Nephron (organoid): ENCODE results near the gene GPR176.

ENCODE experiments used
- H3K27ac Mint-ChIP-seq, 3 experiments: 2 replicates each; pipeline ENCODE4 v1.8.0; 2020; ENCODE audit warnings: mixed read lengths in 3 of 3, mild to moderate bottlenecking in 2 of 3, moderate library complexity in 1 of 3
- H3K27me3 Mint-ChIP-seq: 2 replicates; pipeline ENCODE4 v1.8.0; 2021; ENCODE audit warnings: low read depth, mild to moderate bottlenecking, moderate library complexity, mixed read lengths
- H3K36me3 Mint-ChIP-seq: 2 replicates; pipeline ENCODE4 v1.8.0; 2020; ENCODE audit warnings: low read depth, mixed read lengths
- H3K4me1 Mint-ChIP-seq: 2 replicates; pipeline ENCODE4 v1.8.0; 2020; ENCODE audit warnings: mixed read lengths
- H3K4me3 Mint-ChIP-seq, 3 experiments: 2 replicates each; pipeline ENCODE4 v1.8.0; 2020; ENCODE audit warnings: mild to moderate bottlenecking in 3 of 3, mixed read lengths in 3 of 3, moderate library complexity in 2 of 3
- H3K9me3 Mint-ChIP-seq: 2 replicates; pipeline ENCODE4 v1.8.0; 2020; ENCODE audit warnings: mixed read lengths
- TF ChIP-seq, protein P1 (sequence below), 3 experiments: fragments of 200-600 bp; sonication (generic); IDR thresholded peaks; one replicate each; pipeline ENCODE4 v1.5.0; 2021; ENCODE audit warnings: antibody characterized with exemption in 3 of 3; ENCODE audit not compliant: unreplicated experiment in 3 of 3

The GPR176 gene

GRCh38 chr15:39924437-39924836 lies 4.4 kb upstream of the GPR176 start:
- TF ChIP-seq, protein P1, sequence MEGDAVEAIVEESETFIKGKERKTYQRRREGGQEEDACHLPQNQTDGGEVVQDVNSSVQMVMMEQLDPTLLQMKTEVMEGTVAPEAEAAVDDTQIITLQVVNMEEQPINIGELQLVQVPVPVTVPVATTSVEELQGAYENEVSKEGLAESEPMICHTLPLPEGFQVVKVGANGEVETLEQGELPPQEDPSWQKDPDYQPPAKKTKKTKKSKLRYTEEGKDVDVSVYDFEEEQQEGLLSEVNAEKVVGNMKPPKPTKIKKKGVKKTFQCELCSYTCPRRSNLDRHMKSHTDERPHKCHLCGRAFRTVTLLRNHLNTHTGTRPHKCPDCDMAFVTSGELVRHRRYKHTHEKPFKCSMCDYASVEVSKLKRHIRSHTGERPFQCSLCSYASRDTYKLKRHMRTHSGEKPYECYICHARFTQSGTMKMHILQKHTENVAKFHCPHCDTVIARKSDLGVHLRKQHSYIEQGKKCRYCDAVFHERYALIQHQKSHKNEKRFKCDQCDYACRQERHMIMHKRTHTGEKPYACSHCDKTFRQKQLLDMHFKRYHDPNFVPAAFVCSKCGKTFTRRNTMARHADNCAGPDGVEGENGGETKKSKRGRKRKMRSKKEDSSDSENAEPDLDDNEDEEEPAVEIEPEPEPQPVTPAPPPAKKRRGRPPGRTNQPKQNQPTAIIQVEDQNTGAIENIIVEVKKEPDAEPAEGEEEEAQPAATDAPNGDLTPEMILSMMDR (IDR thresholded peaks at IDR 0.05; ENCODE audit: unreplicated experiment in 3 of 3): no peak
- peaks cover 11% of the 10 kb centered on the region for H3K4me1 Mint-ChIP-seq
- peaks cover 7% of the 10 kb centered on the region for H3K27me3 Mint-ChIP-seq
- H3K36me3 Mint-ChIP-seq: no peaks in the 10 kb centered on the region
- no peaks in the 10 kb centered on the region for H3K9me3 Mint-ChIP-seq
- H3K27ac Mint-ChIP-seq: no peak overlapping the region
- H3K4me3 Mint-ChIP-seq: peak overlapping the region in 1 of 3 experiments; percentile 10

- TF ChIP-seq, protein P1 (IDR thresholded peaks at IDR 0.05; ENCODE audit: unreplicated experiment in 3 of 3): no peak
- Mint-ChIP-seq H3K4me3 (peak overlapping the region; percentile 22 to 34 (median 29)), H3K4me1 (peaks cover 22% of the 10 kb centered on the region), H3K9me3 (no peaks in the 10 kb centered on the region), H3K27ac (peak overlapping the region; percentile 31 to 81 (median 33)), H3K36me3 (no peaks in the 10 kb centered on the region), H3K27me3 (peaks cover 26% of the 10 kb centered on the region)
Measured at GRCh38 chr15:39922462-39923092, 2.5 kb upstream of the GPR176 start.

DNA sequence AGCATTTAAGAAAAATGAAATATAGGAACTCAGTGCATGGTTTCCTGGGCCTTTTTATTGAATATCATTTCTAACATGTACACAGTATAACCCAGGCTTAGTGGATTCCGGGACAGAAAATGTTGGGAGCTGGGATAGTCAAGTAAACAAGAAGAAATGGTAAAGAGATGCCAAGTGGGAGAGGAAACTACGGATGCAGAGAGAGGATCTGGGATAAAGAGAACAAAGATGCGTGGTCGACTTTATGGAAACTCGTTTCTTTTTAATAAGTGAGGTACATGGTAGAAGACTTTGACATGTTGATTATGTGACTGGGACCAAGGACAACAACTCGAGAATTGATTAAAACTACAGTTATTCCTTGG lies 1.2 kb upstream of the GPR176 start:
- Mint-ChIP-seq H3K4me3 (peak overlapping the region; percentile 89 to 91 (median 90)), H3K36me3 (no peaks in the 10 kb centered on the region), H3K27ac (peak overlapping the region; percentile 81 to 96 (median 83)), H3K27me3 (peaks cover 34% of the 10 kb centered on the region), H3K9me3 (no peaks in the 10 kb centered on the region), H3K4me1 (peaks cover 22% of the 10 kb centered on the region)
- TF ChIP-seq, protein P1 (IDR thresholded peaks at IDR 0.05; ENCODE audit: unreplicated experiment in 3 of 3): no peak

DNA sequence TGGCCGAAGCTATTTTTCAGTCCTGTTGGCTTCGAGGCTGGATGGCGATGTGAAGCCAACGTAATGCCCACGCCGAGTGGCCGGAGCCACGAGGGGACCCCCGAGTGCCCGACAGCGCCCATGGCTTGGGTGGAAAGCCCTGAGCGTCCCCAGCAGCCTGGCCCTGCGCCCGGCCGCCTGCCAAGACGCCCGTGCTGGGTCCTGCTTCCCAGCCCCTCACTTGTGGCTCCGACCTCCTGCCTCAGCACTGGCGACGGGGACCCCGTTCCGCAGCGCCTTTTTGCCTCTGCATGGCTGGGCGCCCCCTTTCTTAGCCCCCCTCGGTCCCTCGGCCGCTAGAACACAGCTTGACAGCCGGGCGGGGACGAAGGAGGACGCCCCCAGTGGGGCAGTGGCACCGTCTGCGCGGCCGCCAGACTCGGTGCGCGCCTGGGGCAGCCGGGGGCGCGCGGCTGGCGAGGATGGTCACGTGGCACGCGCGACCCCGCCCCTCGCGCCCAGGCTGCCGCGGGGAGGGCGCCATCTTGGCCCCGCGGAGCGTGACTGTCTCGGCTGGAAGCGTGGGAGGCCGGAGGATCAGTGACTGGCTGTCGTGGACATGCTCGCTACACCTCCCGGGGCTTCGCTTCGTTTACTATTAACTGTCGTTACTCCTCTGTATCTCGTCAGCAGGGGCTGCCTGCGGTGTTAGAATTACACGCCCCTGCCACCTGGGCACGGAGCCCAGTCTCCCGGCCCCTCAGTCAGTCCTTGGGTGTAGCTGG lies 626 bp upstream of the GPR176 start:
- TF ChIP-seq, protein P1 (IDR thresholded peaks at IDR 0.05; ENCODE audit: unreplicated experiment in 3 of 3): no peak
- Mint-ChIP-seq H3K36me3 (no peaks in the 10 kb centered on the region), H3K27me3 (peaks cover 34% of the 10 kb centered on the region), H3K4me3 (peak overlapping the region; percentile 89 to 91 (median 90)), H3K27ac (peak overlapping the region; percentile 81 to 96 (median 83)), H3K4me1 (peaks cover 22% of the 10 kb centered on the region), H3K9me3 (no peaks in the 10 kb centered on the region)

- H3K4me3 Mint-ChIP-seq: peak overlapping the region; percentile 73 to 89 (median 86)
- TF ChIP-seq, protein P1 (IDR thresholded peaks at IDR 0.05; ENCODE audit: unreplicated experiment in 3 of 3): no peak
- no peaks in the 10 kb centered on the region for H3K36me3 Mint-ChIP-seq
- peaks cover 6% of the 10 kb centered on the region for H3K9me3 Mint-ChIP-seq
- peaks cover 22% of the 10 kb centered on the region for H3K4me1 Mint-ChIP-seq
- H3K27me3 Mint-ChIP-seq: peaks cover 34% of the 10 kb centered on the region
- H3K27ac Mint-ChIP-seq: peak overlapping the region in 2 of 3 experiments; percentile 17 to 31
Measured at GRCh38 chr15:39919411-39919747, 687 bp downstream of the GPR176 start.
